Loucy (cell line): ENCODE measurements around the gene RIPK4.

Source experiments
- H2AFZ ChIP-seq: fragments of 200-600 bp; sonication (generic); 2 replicates; pipeline ENCODE4 v1.6.0; 2016; ENCODE audit warnings: antibody characterized with exemption, mild to moderate bottlenecking, low read length, moderate library complexity
- H3F3A ChIP-seq: fragments of 200-600 bp; 2 replicates; pipeline ENCODE4 v1.6.0; 2016; ENCODE audit warnings: antibody characterized with exemption, low read depth, mild to moderate bottlenecking
- H3K27me3 ChIP-seq: fragments of 200-600 bp; sonication (generic); 2 replicates; pipeline ENCODE4 v1.6.1; 2014; ENCODE audit warnings: low read length, mild to moderate bottlenecking; ENCODE audit not compliant: insufficient read depth, poor library complexity, severe bottlenecking
- H3K36me3 ChIP-seq: fragments of 200-600 bp; sonication (generic); 2 replicates; pipeline ENCODE4 v1.6.1; 2016; ENCODE audit warnings: low read length; ENCODE audit not compliant: insufficient read depth
- H3K4me1 ChIP-seq: fragments of 200-600 bp; sonication (generic); 2 replicates; pipeline ENCODE4 v1.5.1; 2014; ENCODE audit warnings: low read length, mild to moderate bottlenecking; ENCODE audit not compliant: insufficient read depth, poor library complexity, severe bottlenecking
- H3K4me2 ChIP-seq: fragments of 200-600 bp; sonication (generic); 2 replicates; pipeline ENCODE4 v1.6.0; 2014; ENCODE audit warnings: antibody characterized with exemption, low read length, low read depth, mild to moderate bottlenecking; ENCODE audit not compliant: poor library complexity, severe bottlenecking
- H3K4me3 ChIP-seq: fragments of 200-600 bp; sonication (generic); 2 replicates; pipeline ENCODE4 v1.5.1; 2014; ENCODE audit warnings: low read length, mild to moderate bottlenecking, mixed read lengths; ENCODE audit not compliant: poor library complexity, severe bottlenecking
- H3K79me2 ChIP-seq: fragments of 200-600 bp; sonication (generic); 2 replicates; pipeline ENCODE4 v1.6.1; 2014; ENCODE audit warnings: low read length; ENCODE audit not compliant: insufficient read depth
- H3K9ac ChIP-seq: fragments of 200-600 bp; sonication (generic); 2 replicates; pipeline ENCODE4 v1.6.0; 2014; ENCODE audit warnings: mild to moderate bottlenecking, low read depth, low read length, moderate library complexity; ENCODE audit not compliant: poor library complexity, severe bottlenecking
- H3K9me2 ChIP-seq: fragments of 200-600 bp; sonication (generic); replicated peaks from 2 replicates; pipeline ENCODE4 v1.6.1; 2016; ENCODE audit warnings: low read depth, low read length, mixed read lengths
- H3K9me3 ChIP-seq: fragments of 200-600 bp; sonication (generic); 2 replicates; pipeline ENCODE4 v1.6.1; 2014; ENCODE audit warnings: mild to moderate bottlenecking, antibody characterized with exemption, low read length, low read depth; ENCODE audit not compliant: insufficient read depth
- H4K20me1 ChIP-seq: fragments of 200-600 bp; sonication (generic); 2 replicates; pipeline ENCODE4 v1.6.0; 2014; ENCODE audit warnings: antibody characterized with exemption, low read length, mild to moderate bottlenecking; ENCODE audit not compliant: insufficient read depth, poor library complexity, severe bottlenecking
- EZH2phosphoT487 ChIP-seq: fragments of 200-600 bp; IDR thresholded peaks from 2 replicates; pipeline ENCODE4 v1.6.1; 2018; ENCODE audit warnings: antibody characterized with exemption, mild to moderate bottlenecking, moderate library complexity, borderline replicate concordance
- TF ChIP-seq, protein P1 (sequence below): fragments of 200-600 bp; sonication (generic); conservative IDR thresholded peaks from 2 replicates; pipeline ENCODE4 v1.5.1; 2014; ENCODE audit warnings: mild to moderate bottlenecking, antibody characterized with exemption, low read length

Gene RIPK4

DNA sequence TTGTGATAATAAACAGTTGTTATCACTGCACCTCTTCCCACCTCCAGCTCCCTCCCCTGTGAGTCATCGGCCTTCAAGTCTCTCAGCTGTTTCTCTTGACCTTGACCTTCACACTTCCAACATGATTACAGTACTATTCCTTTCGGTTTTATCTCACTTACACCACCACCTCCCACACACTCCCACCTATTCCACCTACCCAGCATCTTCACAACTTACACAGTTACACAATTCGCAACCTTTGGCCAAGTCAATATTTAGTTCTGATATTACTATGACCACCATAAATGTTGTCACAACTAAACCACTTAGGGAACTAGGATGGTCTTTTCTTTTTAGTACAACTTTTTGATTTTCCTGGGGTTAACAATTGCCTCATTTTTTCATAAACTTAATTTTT, 60.2 kb downstream of the RIPK4 start:
- TF ChIP-seq, protein P1, sequence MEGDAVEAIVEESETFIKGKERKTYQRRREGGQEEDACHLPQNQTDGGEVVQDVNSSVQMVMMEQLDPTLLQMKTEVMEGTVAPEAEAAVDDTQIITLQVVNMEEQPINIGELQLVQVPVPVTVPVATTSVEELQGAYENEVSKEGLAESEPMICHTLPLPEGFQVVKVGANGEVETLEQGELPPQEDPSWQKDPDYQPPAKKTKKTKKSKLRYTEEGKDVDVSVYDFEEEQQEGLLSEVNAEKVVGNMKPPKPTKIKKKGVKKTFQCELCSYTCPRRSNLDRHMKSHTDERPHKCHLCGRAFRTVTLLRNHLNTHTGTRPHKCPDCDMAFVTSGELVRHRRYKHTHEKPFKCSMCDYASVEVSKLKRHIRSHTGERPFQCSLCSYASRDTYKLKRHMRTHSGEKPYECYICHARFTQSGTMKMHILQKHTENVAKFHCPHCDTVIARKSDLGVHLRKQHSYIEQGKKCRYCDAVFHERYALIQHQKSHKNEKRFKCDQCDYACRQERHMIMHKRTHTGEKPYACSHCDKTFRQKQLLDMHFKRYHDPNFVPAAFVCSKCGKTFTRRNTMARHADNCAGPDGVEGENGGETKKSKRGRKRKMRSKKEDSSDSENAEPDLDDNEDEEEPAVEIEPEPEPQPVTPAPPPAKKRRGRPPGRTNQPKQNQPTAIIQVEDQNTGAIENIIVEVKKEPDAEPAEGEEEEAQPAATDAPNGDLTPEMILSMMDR = no peak
- TF ChIP-seq EZH2phosphoT487 = no peak
- no peaks in the 10 kb centered on the region for H3K9me2 ChIP-seq
- H4K20me1 ChIP-seq = no peaks in the 10 kb centered on the region
- H3K27me3 ChIP-seq = no peaks in the 10 kb centered on the region
- peaks cover 8% of the 10 kb centered on the region for H3K4me1 ChIP-seq
- no peak overlapping the region for H2AFZ ChIP-seq
- no peaks in the 10 kb centered on the region for H3K79me2 ChIP-seq
- H3K4me2 ChIP-seq = no peak overlapping the region
- H3K4me3 ChIP-seq = no peak overlapping the region
- H3F3A ChIP-seq = no peaks in the 10 kb centered on the region
- no peaks in the 10 kb centered on the region for H3K36me3 ChIP-seq
- H3K9me3 ChIP-seq = no peaks in the 10 kb centered on the region
- no peak overlapping the region for H3K9ac ChIP-seq

DNA sequence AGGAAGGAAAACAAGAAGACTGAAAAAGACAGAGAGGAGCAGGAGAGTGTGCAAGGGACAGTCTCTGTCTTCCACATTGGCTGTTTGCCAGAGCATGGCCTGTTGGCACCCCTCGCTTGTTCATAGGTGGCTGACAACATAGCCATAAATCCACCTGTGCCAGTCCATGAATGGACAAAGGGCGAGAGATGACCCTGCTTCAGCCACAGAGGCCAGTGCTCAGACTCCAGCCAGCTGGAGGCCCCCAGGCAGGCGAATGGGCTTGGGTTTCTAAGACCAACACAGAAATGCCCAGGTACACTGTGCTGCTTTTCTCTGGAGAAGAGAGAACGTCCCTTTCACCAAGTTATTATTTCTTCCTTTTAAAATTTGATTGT, 60.6 kb downstream of the RIPK4 start:
- no peaks in the 10 kb centered on the region for H4K20me1 ChIP-seq
- no peak for TF ChIP-seq EZH2phosphoT487
- TF ChIP-seq, protein P1 = no peak
- H3K9me2 ChIP-seq = no peaks in the 10 kb centered on the region
- H3K9ac ChIP-seq = no peak overlapping the region
- H3K36me3 ChIP-seq = no peaks in the 10 kb centered on the region
- H3F3A ChIP-seq = no peaks in the 10 kb centered on the region
- H3K9me3 ChIP-seq = no peaks in the 10 kb centered on the region
- H3K27me3 ChIP-seq = no peaks in the 10 kb centered on the region
- H3K79me2 ChIP-seq = no peaks in the 10 kb centered on the region
- no peak overlapping the region for H3K4me2 ChIP-seq
- no peak overlapping the region for H3K4me3 ChIP-seq
- no peak overlapping the region for H2AFZ ChIP-seq
- H3K4me1 ChIP-seq = peaks cover 8% of the 10 kb centered on the region

DNA sequence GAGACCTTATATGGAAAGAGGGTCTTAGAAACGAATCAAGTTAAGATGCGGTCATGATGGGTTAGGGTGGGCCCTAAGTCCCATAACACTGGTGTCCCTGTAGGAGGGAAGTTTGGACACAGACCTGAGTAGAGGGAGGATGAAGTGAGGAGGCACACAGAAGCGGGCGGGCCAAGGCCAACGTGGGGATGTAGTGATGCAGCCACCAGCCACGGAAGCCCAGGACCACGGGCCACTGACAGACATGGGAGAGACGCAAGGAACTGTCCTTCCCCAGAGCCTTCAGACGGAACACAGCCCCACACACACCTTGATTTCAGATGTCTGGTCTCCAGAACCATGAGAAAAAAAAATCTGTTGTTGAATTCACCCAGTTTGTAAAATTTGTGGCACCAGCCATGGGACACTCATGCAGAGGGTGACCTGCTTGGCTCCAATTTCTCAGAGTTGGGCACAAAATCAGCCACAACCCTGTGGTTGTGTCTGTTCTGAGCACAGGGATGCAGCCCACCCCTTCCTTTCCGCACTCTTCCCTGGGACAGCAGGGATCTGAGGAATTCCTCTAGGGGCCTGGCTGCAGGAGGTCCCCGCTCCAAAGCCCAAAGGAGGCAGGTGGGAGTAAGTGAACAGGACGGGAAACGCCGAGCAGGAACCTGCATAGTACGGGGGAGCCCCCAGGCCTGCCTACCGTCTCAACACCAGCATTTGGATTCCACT, 61.1 kb downstream of the RIPK4 start:
- H3K36me3 ChIP-seq = no peaks in the 10 kb centered on the region
- H3K4me3 ChIP-seq = no peak overlapping the region
- H3K9me3 ChIP-seq = no peaks in the 10 kb centered on the region
- TF ChIP-seq EZH2phosphoT487 = no peak
- TF ChIP-seq, protein P1 = no peak
- peaks cover 8% of the 10 kb centered on the region for H3K4me1 ChIP-seq
- H3K79me2 ChIP-seq = no peaks in the 10 kb centered on the region
- H2AFZ ChIP-seq = no peak overlapping the region
- H3K27me3 ChIP-seq = no peaks in the 10 kb centered on the region
- H3F3A ChIP-seq = no peaks in the 10 kb centered on the region
- H4K20me1 ChIP-seq = no peaks in the 10 kb centered on the region
- H3K4me2 ChIP-seq = no peak overlapping the region
- no peak overlapping the region for H3K9ac ChIP-seq
- H3K9me2 ChIP-seq = no peaks in the 10 kb centered on the region
